ENCODE measurements around the gene KCNIP4. TPM values are rescaled to one million over a fixed set of nuclear protein-coding genes. Genes with fewer than 3 reads are reported as not detected.

The KCNIP4 gene
- total RNA-seq, 1 donor from 2014 or later, result 6.2 TPM

- H3K4me1 Mint-ChIP-seq (ENCODE audit: unreplicated experiment), result peaks cover 13% of the 10 kb centered on the region
- no peaks in the 10 kb centered on the region for H3K36me3 Mint-ChIP-seq
- no peak for TF ChIP-seq CTCF (conservative IDR thresholded peaks at IDR 0.05)
- no peak overlapping the region for H3K27ac Mint-ChIP-seq
- DNase-seq (ENCODE audit: extremely low spot score, unreplicated experiment), result no peak
- H3K9me3 Mint-ChIP-seq, result no peaks in the 10 kb centered on the region
- H3K4me3 Mint-ChIP-seq, result no peak overlapping the region
- H3K27me3 Mint-ChIP-seq, result peaks cover 2% of the 10 kb centered on the region
These were observed 196.0 kb downstream of the KCNIP4 start for GRCh38 chr4:21752616-21753015.

- peaks cover 2% of the 10 kb centered on the region for H3K27me3 Mint-ChIP-seq
These were observed 198.6 kb downstream of the KCNIP4 start for GRCh38 chr4:21749924-21750323.

GRCh38 chr4:21749412-21749811 lies 199.2 kb downstream of the KCNIP4 start:
- peaks cover 2% of the 10 kb centered on the region for H3K27me3 Mint-ChIP-seq
- no peaks in the 10 kb centered on the region for H3K9me3 Mint-ChIP-seq
- TF ChIP-seq CTCF (conservative IDR thresholded peaks at IDR 0.05), result no peak
- peaks cover 13% of the 10 kb centered on the region for H3K4me1 Mint-ChIP-seq (ENCODE audit: unreplicated experiment)
- no peak overlapping the region for H3K27ac Mint-ChIP-seq
- no peak overlapping the region for H3K4me3 Mint-ChIP-seq
- H3K36me3 Mint-ChIP-seq, result no peaks in the 10 kb centered on the region
- no peak for DNase-seq (ENCODE audit: extremely low spot score, unreplicated experiment)

More at GRCh38 chr4:21749924-21750323, 198.6 kb downstream of the KCNIP4 start:
- H3K4me3 Mint-ChIP-seq, result no peak overlapping the region
- H3K9me3 Mint-ChIP-seq, result no peaks in the 10 kb centered on the region
- DNase-seq (ENCODE audit: extremely low spot score, unreplicated experiment), result no peak
- TF ChIP-seq CTCF (conservative IDR thresholded peaks at IDR 0.05), result no peak
- H3K36me3 Mint-ChIP-seq, result no peaks in the 10 kb centered on the region
- H3K4me1 Mint-ChIP-seq (ENCODE audit: unreplicated experiment), result peaks cover 13% of the 10 kb centered on the region
- no peak overlapping the region for H3K27ac Mint-ChIP-seq

- Mint-ChIP-seq H3K4me1 (ENCODE audit: unreplicated experiment) (no peaks in the 10 kb centered on the region), H3K9me3 (no peaks in the 10 kb centered on the region), H3K27me3 (peaks cover 3% of the 10 kb centered on the region), H3K27ac (no peak overlapping the region), H3K4me3 (no peak overlapping the region), H3K36me3 (no peaks in the 10 kb centered on the region)
- no peak for DNase-seq (ENCODE audit: extremely low spot score, unreplicated experiment)
- TF ChIP-seq CTCF (conservative IDR thresholded peaks at IDR 0.05), result no peak
These were observed 204.5 kb downstream of the KCNIP4 start for GRCh38 chr4:21744046-21744445.

- Mint-ChIP-seq H3K4me3 (no peak overlapping the region), H3K27me3 (peaks cover 8% of the 10 kb centered on the region), H3K9me3 (no peaks in the 10 kb centered on the region), H3K27ac (no peak overlapping the region), H3K36me3 (no peaks in the 10 kb centered on the region), H3K4me1 (ENCODE audit: unreplicated experiment) (no peaks in the 10 kb centered on the region)
- DNase-seq (ENCODE audit: extremely low spot score, unreplicated experiment), result no peak
- no peak for TF ChIP-seq CTCF (conservative IDR thresholded peaks at IDR 0.05)
These were observed 206.2 kb downstream of the KCNIP4 start for GRCh38 chr4:21742326-21742725.

GRCh38 chr4:21738821-21739220 lies 209.8 kb downstream of the KCNIP4 start:
- no peak overlapping the region for H3K27ac Mint-ChIP-seq

More at GRCh38 chr4:21738821-21739220, 209.8 kb downstream of the KCNIP4 start:
- DNase-seq (ENCODE audit: extremely low spot score, unreplicated experiment), result no peak
- H3K4me1 Mint-ChIP-seq (ENCODE audit: unreplicated experiment), result peaks cover 4% of the 10 kb centered on the region
- H3K36me3 Mint-ChIP-seq, result no peaks in the 10 kb centered on the region
- TF ChIP-seq CTCF (conservative IDR thresholded peaks at IDR 0.05), result no peak
- H3K4me3 Mint-ChIP-seq, result no peak overlapping the region
- H3K27me3 Mint-ChIP-seq, result peaks cover 16% of the 10 kb centered on the region
- H3K9me3 Mint-ChIP-seq, result no peaks in the 10 kb centered on the region
